Trophoblast cell (in vitro differentiated cells and primary cell): Measurements from ENCODE around the gene CDH3.

Experiments
- DNase-seq, 2 donors: peaks; one replicate each; pipeline ENCODE4 v3.0.0-alpha.2; 2016
- H2AFZ ChIP-seq: 2 replicates; pipeline ENCODE4 v1.6.1; 2013; ENCODE audit warnings: low read length, moderate library complexity, mild to moderate bottlenecking; ENCODE audit not compliant: insufficient read depth, poor library complexity
- H2AK5ac ChIP-seq: 2 replicates; pipeline ENCODE4 v1.6.1; 2013; ENCODE audit warnings: mild to moderate bottlenecking, low read length
- H2BK120ac ChIP-seq: 2 replicates; pipeline ENCODE4 v1.6.1; 2013; ENCODE audit warnings: low read length, mild to moderate bottlenecking, moderate library complexity; ENCODE audit not compliant: insufficient read depth, poor library complexity
- H2BK12ac ChIP-seq: 2 replicates; pipeline ENCODE4 v1.6.1; 2013; ENCODE audit warnings: mild to moderate bottlenecking, low read length, moderate library complexity
- H2BK5ac ChIP-seq: 2 replicates; pipeline ENCODE4 v1.6.1; 2013; ENCODE audit warnings: low read length, low read depth, moderate library complexity, mild to moderate bottlenecking; ENCODE audit not compliant: poor library complexity
- H3K14ac ChIP-seq: 2 replicates; pipeline ENCODE4 v1.6.1; 2013; ENCODE audit warnings: mild to moderate bottlenecking, low read length
- H3K18ac ChIP-seq: 2 replicates; pipeline ENCODE4 v1.6.1; 2013; ENCODE audit warnings: mild to moderate bottlenecking, low read length
- H3K23ac ChIP-seq: 2 replicates; pipeline ENCODE4 v1.6.1; 2013; ENCODE audit warnings: low read length
- H3K27ac ChIP-seq: 2 replicates; pipeline ENCODE4 v1.5.1; 2013; ENCODE audit warnings: low read depth, mild to moderate bottlenecking, inconsistent platforms, low read length, moderate library complexity
- H3K27me3 ChIP-seq: 2 replicates; pipeline ENCODE4 v1.6.1; 2013; ENCODE audit warnings: inconsistent platforms, mild to moderate bottlenecking, low read length, moderate library complexity; ENCODE audit not compliant: insufficient read depth
- H3K36me3 ChIP-seq, 2 experiments: 1 replicate in 1 of 2; 2 replicates in 1 of 2; pipeline ENCODE4 v1.6.1; 2013; ENCODE audit warnings: low read length in 2 of 2, mild to moderate bottlenecking in 2 of 2, moderate library complexity in 1 of 2; ENCODE audit not compliant: insufficient read depth in 2 of 2, control insufficient read depth in 1 of 2
- H3K4ac ChIP-seq: 2 replicates; pipeline ENCODE4 v1.6.1; 2013; ENCODE audit warnings: low read depth, mild to moderate bottlenecking, low read length, moderate library complexity
- H3K4me1 ChIP-seq, 2 experiments: 1 replicate in 1 of 2; 2 replicates in 1 of 2; pipeline ENCODE4 v1.6.1; 2013; ENCODE audit warnings: low read length in 2 of 2, mild to moderate bottlenecking in 2 of 2, moderate library complexity in 1 of 2; ENCODE audit not compliant: insufficient read depth in 2 of 2, control insufficient read depth in 1 of 2
- H3K4me2 ChIP-seq: 2 replicates; pipeline ENCODE4 v1.6.1; 2013; ENCODE audit warnings: inconsistent platforms, mild to moderate bottlenecking, low read length, moderate library complexity
- H3K4me3 ChIP-seq: 2 replicates; pipeline ENCODE4 v1.5.1; 2013; ENCODE audit warnings: mild to moderate bottlenecking, low read depth, low read length, inconsistent platforms
- H3K79me1 ChIP-seq: one replicate; pipeline ENCODE4 v1.6.1; 2013; ENCODE audit warnings: low read length
- H3K79me2 ChIP-seq: 2 replicates; pipeline ENCODE4 v1.6.1; 2013; ENCODE audit warnings: low read length, mild to moderate bottlenecking; ENCODE audit not compliant: control insufficient read depth, insufficient read depth, poor library complexity
- H3K9ac ChIP-seq: 2 replicates; pipeline ENCODE4 v1.6.1; 2013; ENCODE audit warnings: mild to moderate bottlenecking, low read length
- H3K9me3 ChIP-seq: 2 replicates; pipeline ENCODE4 v1.6.1; 2013; ENCODE audit warnings: low read depth, mild to moderate bottlenecking, control low read depth, inconsistent platforms, low read length; ENCODE audit not compliant: insufficient read depth
- H4K12ac ChIP-seq: 2 replicates; pipeline ENCODE4 v1.6.1; 2013; ENCODE audit warnings: low read depth, mild to moderate bottlenecking, low read length, moderate library complexity
- H4K8ac ChIP-seq: 2 replicates; pipeline ENCODE4 v1.6.1; 2013; ENCODE audit warnings: low read depth, mild to moderate bottlenecking, low read length, moderate library complexity
- H4K91ac ChIP-seq: one replicate; pipeline ENCODE4 v1.6.1; 2013; ENCODE audit warnings: low read depth, mild to moderate bottlenecking, low read length, moderate library complexity
- WGBS: extraction: QIAGEN DNeasy Blood & Tissue Kit; methylation state at CpG from one replicate; pipeline ENCODE4 v1.1.7; 2013; ENCODE audit warnings: missing lambda C conversion rate; ENCODE audit not compliant: insufficient read length, insufficient coverage; ENCODE audit errors: extremely low coverage; 5-methylcytosine and 5-hydroxymethylcytosine counted together

The CDH3 gene

GRCh38 chr16:68646953-68647659 is 2.0 kb downstream of the CDH3 start:
- Histone ChIP-seq H3K18ac (no peak overlapping the region), H3K4me1 (peaks cover 28 to 45% of the 10 kb centered on the region in 2 experiments), H4K12ac (no peak overlapping the region), H3K14ac (no peak overlapping the region), H4K91ac (no peak overlapping the region), H3K4me3 (no peak overlapping the region), H2AK5ac (no peak overlapping the region), H3K4ac (peak overlapping the region; percentile 87), H3K9ac (no peak overlapping the region), H2BK5ac (no peak overlapping the region), H3K9me3 (no peaks in the 10 kb centered on the region), H2AFZ (no peak overlapping the region), H3K23ac (no peak overlapping the region), H3K27ac (no peak overlapping the region), H3K36me3 (peaks cover 17% of the 10 kb centered on the region in 2 experiments), H3K27me3 (no peaks in the 10 kb centered on the region), H3K79me1 (peaks cover 29% of the 10 kb centered on the region), H3K4me2 (peak overlapping the region; percentile 73), H3K79me2 (peaks cover 25% of the 10 kb centered on the region), H4K8ac (no peak overlapping the region), H2BK120ac (peak overlapping the region; percentile 57), H2BK12ac (peak overlapping the region; percentile 33)
- no CpG with 5 or more reads among the region's 18 CpGs for WGBS
- no peak for DNase-seq

GRCh38 chr16:68651136-68651535 is 6.0 kb downstream of the CDH3 start:
- peaks cover 20 to 22% of the 10 kb centered on the region in 2 experiments for H3K36me3 ChIP-seq
- H2AK5ac ChIP-seq = no peak overlapping the region
- no peak overlapping the region for H2BK12ac ChIP-seq
- H3K9me3 ChIP-seq = no peaks in the 10 kb centered on the region
- H3K18ac ChIP-seq = no peak overlapping the region
- WGBS = no CpG with 5 or more reads among the region's 12 CpGs
- no peak for DNase-seq
- no peak overlapping the region for H4K91ac ChIP-seq
- peaks cover 6% of the 10 kb centered on the region for H3K79me1 ChIP-seq
- H3K4me2 ChIP-seq = no peak overlapping the region
- H4K8ac ChIP-seq = no peak overlapping the region
- H3K4me3 ChIP-seq = no peak overlapping the region
- H3K4me1 ChIP-seq = peaks cover 28 to 34% of the 10 kb centered on the region in 2 experiments
- no peak overlapping the region for H2BK120ac ChIP-seq
- H4K12ac ChIP-seq = no peak overlapping the region
- no peaks in the 10 kb centered on the region for H3K27me3 ChIP-seq
- no peak overlapping the region for H2BK5ac ChIP-seq
- H3K23ac ChIP-seq = no peak overlapping the region
- no peak overlapping the region for H3K27ac ChIP-seq
- H3K14ac ChIP-seq = no peak overlapping the region
- H2AFZ ChIP-seq = no peak overlapping the region
- peaks cover 19% of the 10 kb centered on the region for H3K79me2 ChIP-seq
- H3K9ac ChIP-seq = no peak overlapping the region
- H3K4ac ChIP-seq = peak overlapping the region; percentile 30

- no peak overlapping the region for H3K14ac ChIP-seq
- H2BK120ac ChIP-seq = no peak overlapping the region
- no peak overlapping the region for H2AFZ ChIP-seq
- no peak overlapping the region for H4K8ac ChIP-seq
- peaks cover 27 to 40% of the 10 kb centered on the region in 2 experiments for H3K4me1 ChIP-seq
- no CpG with 5 or more reads among the region's 2 CpGs for WGBS
- no peaks in the 10 kb centered on the region for H3K27me3 ChIP-seq
- H3K9me3 ChIP-seq = no peaks in the 10 kb centered on the region
- H3K79me2 ChIP-seq = peaks cover 11% of the 10 kb centered on the region
- H3K4me3 ChIP-seq = no peak overlapping the region
- no peak for DNase-seq
- H2BK5ac ChIP-seq = no peak overlapping the region
- no peak overlapping the region for H4K91ac ChIP-seq
- no peak overlapping the region for H3K4me2 ChIP-seq
- no peak overlapping the region for H2AK5ac ChIP-seq
- no peak overlapping the region for H4K12ac ChIP-seq
- no peak overlapping the region for H2BK12ac ChIP-seq
- no peak overlapping the region for H3K18ac ChIP-seq
- no peak overlapping the region for H3K23ac ChIP-seq
- H3K36me3 ChIP-seq = peaks cover 18 to 22% of the 10 kb centered on the region in 2 experiments
- H3K79me1 ChIP-seq = peaks cover 4% of the 10 kb centered on the region
- H3K9ac ChIP-seq = no peak overlapping the region
- no peak overlapping the region for H3K27ac ChIP-seq
- no peak overlapping the region for H3K4ac ChIP-seq
Measured at GRCh38 chr16:68652659-68653058, 7.5 kb downstream of the CDH3 start.

GRCh38 chr16:68655806-68656205 is 10.7 kb downstream of the CDH3 start:
- Histone ChIP-seq H4K8ac (no peak overlapping the region), H2BK120ac (no peak overlapping the region), H3K4me3 (no peak overlapping the region), H3K14ac (no peak overlapping the region), H3K79me1 (peaks cover 9% of the 10 kb centered on the region), H4K12ac (no peak overlapping the region), H2AFZ (no peak overlapping the region), H3K27me3 (no peaks in the 10 kb centered on the region), H4K91ac (no peak overlapping the region), H3K79me2 (peaks cover 6% of the 10 kb centered on the region), H3K9ac (no peak overlapping the region), H2BK5ac (no peak overlapping the region), H2AK5ac (no peak overlapping the region), H3K23ac (no peak overlapping the region), H2BK12ac (peak overlapping the region; percentile 11), H3K4ac (no peak overlapping the region), H3K9me3 (no peaks in the 10 kb centered on the region), H3K4me1 (peaks cover 38 to 45% of the 10 kb centered on the region in 2 experiments), H3K18ac (no peak overlapping the region), H3K36me3 (peaks cover 13 to 15% of the 10 kb centered on the region in 2 experiments), H3K27ac (peak overlapping the region; percentile 55), H3K4me2 (peak overlapping the region; percentile 26)
- no peak for DNase-seq
- WGBS = no CpG with 5 or more reads among the region's 6 CpGs
